IMR-90 (cell line): ENCODE measurements around the gene OPN5. TPM values are rescaled to one million over a fixed set of nuclear protein-coding genes. Genes with fewer than 3 reads are reported as not detected.

ENCODE experiments used
- ATAC-seq: fragments of 200-7000 bp; cut with Tn5 transposase; 2 replicates; pipeline ENCODE4 v1.9.1; 2020; ENCODE audit warnings: low read depth, mild to moderate bottlenecking, moderate library complexity
- BruUV-seq: library from RNA; stranded (reverse); fragments of 400-500 nt; replicated peaks from 2 replicates; lab custom pipeline; 2021; lab: Mats Ljungman, UMichigan
- CTCF ChIA-PET: fragments of 300-600 bp; formaldehyde crosslinking; extraction: SDS; loops from one replicate; lab custom pipeline; 2021; ENCODE audit warnings: antibody characterized with exemption; lab: Yijun Ruan, JAX
- POLR2A ChIA-PET: fragments of 300-600 bp; sonication (Branson Sonifier 250); formaldehyde crosslinking; loops from one replicate; lab custom pipeline; 2022; ENCODE audit warnings: antibody characterized with exemption; ENCODE audit not compliant: unreplicated experiment; lab: Charles Lee
- DNase-seq: peaks from one replicate; pipeline ENCODE4 v3.0.0; 2013
- H2AFZ ChIP-seq: replicated peaks from 2 replicates; pipeline ENCODE3; 2013; ENCODE audit warnings: low read length, mild to moderate bottlenecking; ENCODE audit not compliant: poor library complexity
- H2AK5ac ChIP-seq: 2 replicates; pipeline ENCODE4 v1.6.1; 2013; ENCODE audit warnings: low read depth, low read length, inconsistent platforms
- H2AK9ac ChIP-seq: replicated peaks from 2 replicates; pipeline ENCODE3; 2013; ENCODE audit warnings: mild to moderate bottlenecking, low read depth, low read length, moderate library complexity; ENCODE audit not compliant: poor library complexity
- H2BK120ac ChIP-seq: 2 replicates; pipeline ENCODE4 v1.6.1; 2013; ENCODE audit warnings: low read depth, low read length, inconsistent platforms
- H2BK15ac ChIP-seq: 3 replicates; pipeline ENCODE4 v1.6.1; 2013; ENCODE audit warnings: low read depth, low read length, inconsistent platforms
- H2BK20ac ChIP-seq: 2 replicates; pipeline ENCODE4 v1.6.1; 2013; ENCODE audit warnings: low read depth, mild to moderate bottlenecking, inconsistent platforms, low read length, moderate library complexity
- H2BK5ac ChIP-seq: 2 replicates; pipeline ENCODE4 v1.6.1; 2013; ENCODE audit warnings: mild to moderate bottlenecking, low read depth, low read length, inconsistent platforms; ENCODE audit not compliant: poor library complexity, severe bottlenecking
- H3K14ac ChIP-seq: replicated peaks from 2 replicates; pipeline ENCODE4 v1.6.1; 2013; ENCODE audit warnings: low read depth, low read length, inconsistent platforms
- H3K18ac ChIP-seq: 2 replicates; pipeline ENCODE4 v1.6.1; 2013; ENCODE audit warnings: low read depth, low read length, control low read depth
- H3K23ac ChIP-seq: 2 replicates; pipeline ENCODE4 v1.6.1; 2013; ENCODE audit warnings: low read depth, low read length, inconsistent platforms
- H3K27ac ChIP-seq: 2 replicates; pipeline ENCODE4 v1.5.1; 2013; ENCODE audit warnings: mild to moderate bottlenecking, control low read depth, low read length; ENCODE audit not compliant: insufficient read depth
- H3K27me3 ChIP-seq: 2 replicates; pipeline ENCODE4 v1.6.1; 2013; ENCODE audit warnings: low read length; ENCODE audit not compliant: control insufficient read depth, insufficient read depth
- H3K36me3 ChIP-seq: 2 replicates; pipeline ENCODE4 v1.6.1; 2013; ENCODE audit warnings: low read length, mixed read lengths; ENCODE audit not compliant: control insufficient read depth, insufficient read depth
- H3K4ac ChIP-seq: 2 replicates; pipeline ENCODE4 v1.6.1; 2013; ENCODE audit warnings: low read depth, low read length, inconsistent platforms
- H3K4me1 ChIP-seq: 2 replicates; pipeline ENCODE4 v1.6.1; 2013; ENCODE audit warnings: low read length, mixed read lengths; ENCODE audit not compliant: control insufficient read depth, insufficient read depth
- H3K4me2 ChIP-seq: 2 replicates; pipeline ENCODE4 v1.6.1; 2013; ENCODE audit warnings: low read depth, mild to moderate bottlenecking, control low read depth, low read length, moderate library complexity
- H3K4me3 ChIP-seq: 2 replicates; pipeline ENCODE4 v1.5.1; 2013; ENCODE audit warnings: low read depth, mild to moderate bottlenecking, control low read depth, low read length, moderate library complexity; ENCODE audit not compliant: insufficient read depth
- H3K56ac ChIP-seq: 2 replicates; pipeline ENCODE4 v1.6.1; 2013; ENCODE audit warnings: low read length, inconsistent platforms; ENCODE audit not compliant: insufficient read depth; ENCODE audit errors: extremely low read depth
- H3K79me1 ChIP-seq, 2 experiments: 2 replicates each; pipeline ENCODE4 v1.6.1; 2013; ENCODE audit warnings: low read length in 2 of 2, inconsistent platforms in 1 of 2, low read depth in 1 of 2
- H3K9ac ChIP-seq: 2 replicates; pipeline ENCODE4 v1.6.1; 2013; ENCODE audit warnings: low read depth, low read length, control low read depth
- H3K9me1 ChIP-seq: 2 replicates; pipeline ENCODE4 v1.6.1; 2013; ENCODE audit warnings: low read length, inconsistent platforms; ENCODE audit not compliant: insufficient read depth
- H3K9me3 ChIP-seq: 2 replicates; pipeline ENCODE4 v1.6.1; 2013; ENCODE audit warnings: low read length; ENCODE audit not compliant: control insufficient read depth, insufficient read depth
- H4K20me1 ChIP-seq: 2 replicates; pipeline ENCODE4 v1.6.1; 2013; ENCODE audit warnings: low read length, inconsistent platforms; ENCODE audit not compliant: insufficient read depth
- H4K5ac ChIP-seq: 2 replicates; pipeline ENCODE4 v1.6.1; 2013; ENCODE audit warnings: mild to moderate bottlenecking, low read depth, low read length, control low read depth
- H4K8ac ChIP-seq, 2 experiments: 2 replicates each; pipeline ENCODE4 v1.6.1; 2013; ENCODE audit warnings: low read depth in 2 of 2, low read length in 2 of 2, control low read depth in 1 of 2, inconsistent platforms in 1 of 2
- H4K91ac ChIP-seq: 2 replicates; pipeline ENCODE4 v1.6.1; 2013; ENCODE audit warnings: low read depth, low read length, inconsistent platforms; ENCODE audit not compliant: insufficient read depth
- BHLHE40 ChIP-seq: fragments of 150-350 bp; IDR thresholded peaks from 2 replicates; pipeline ENCODE4 v1.6.1; 2016; ENCODE audit warnings: mild to moderate bottlenecking, low read depth, low read length
- CEBPB ChIP-seq: IDR thresholded peaks from 2 replicates; pipeline ENCODE4 v1.6.1; 2012; ENCODE audit warnings: low read depth, low read length, improper control_type of control experiment
- CHD1 ChIP-seq: IDR thresholded peaks from 2 replicates; pipeline ENCODE4 v1.6.1; 2012; ENCODE audit warnings: low read depth, low read length, improper control_type of control experiment
- FOS ChIP-seq: fragments of 150-350 bp; IDR thresholded peaks from 2 replicates; pipeline ENCODE4 v1.6.1; 2016; ENCODE audit warnings: low read depth, low read length
- MAFK ChIP-seq: IDR thresholded peaks from 2 replicates; pipeline ENCODE4 v1.6.1; 2012; ENCODE audit warnings: low read depth, low read length, improper control_type of control experiment
- MAZ ChIP-seq: IDR thresholded peaks from 2 replicates; pipeline ENCODE4 v1.6.1; 2012; ENCODE audit warnings: low read depth, mild to moderate bottlenecking, low read length, improper control_type of control experiment, moderate library complexity, borderline replicate concordance
- MXI1 ChIP-seq: IDR thresholded peaks from 2 replicates; pipeline ENCODE4 v1.6.1; 2012; ENCODE audit warnings: low read depth, mild to moderate bottlenecking, low read length, moderate library complexity, borderline replicate concordance
- POLR2A ChIP-seq: IDR thresholded peaks from 2 replicates; pipeline ENCODE4 v1.6.1; 2012; ENCODE audit warnings: mild to moderate bottlenecking, low read depth, low read length
- RAD21 ChIP-seq: IDR thresholded peaks from 2 replicates; pipeline ENCODE4 v1.6.1; 2012; ENCODE audit warnings: low read length, improper control_type of control experiment
- RCOR1 ChIP-seq: IDR thresholded peaks from 2 replicates; pipeline ENCODE4 v1.6.1; 2012; ENCODE audit warnings: mild to moderate bottlenecking, low read length, improper control_type of control experiment; ENCODE audit not compliant: insufficient replicate concordance
- RFX5 ChIP-seq: IDR thresholded peaks from 2 replicates; pipeline ENCODE4 v1.8.0; 2012; ENCODE audit warnings: low read depth, mild to moderate bottlenecking, low read length, moderate library complexity
- SMC3 ChIP-seq: fragments of 150-350 bp; IDR thresholded peaks from 2 replicates; pipeline ENCODE4 v1.6.1; 2016; ENCODE audit warnings: low read depth, mild to moderate bottlenecking, antibody characterized with exemption, low read length, moderate library complexity
- WGBS, 2 experiments: methylation state at CpG; one replicate each; pipeline versions ENCODE4 v1.1.5 to v1.1.7; 2013; ENCODE audit warnings: missing lambda C conversion rate in 2 of 2; ENCODE audit not compliant: insufficient read length in 1 of 2; ENCODE audit errors: extremely low coverage in 2 of 2; 5-methylcytosine and 5-hydroxymethylcytosine counted together
- dilution Hi-C: fragments of 300-500 bp; cut with HindIII; formaldehyde crosslinking; loops from one replicate; pipeline ENCODE4 v1.14.3; 2018; ENCODE audit warnings: low sequenced_read_pairs; ENCODE audit not compliant: unreplicated experiment
- in situ Hi-C: fragments of 300-500 bp; cut with MboI; formaldehyde crosslinking; loops from 3 replicates; pipeline ENCODE4 v1.14.3; 2019; ENCODE audit warnings: low sequenced_read_pairs, inconsistent platforms, mixed read lengths
- intact Hi-C: fragments of 100-400 bp; cut with micrococcal nuclease; formaldehyde crosslinking; loops from 2 replicates; pipeline ENCODE4 v1.10.0; 2022
- polyA plus RNA-seq, 3 experiments: library from polyadenylated mRNA; depleted of rRNA; stranded (reverse); fragments of >200 nt; gene quantifications; 2 replicates each; pipeline ENCODE4 v1.2.3, GENCODE V29; 2012; ENCODE audit warnings: low replicate concordance in 1 of 3
- total RNA-seq: library from RNA; depleted of rRNA; stranded (reverse); fragments of >200 nt; gene quantifications from 2 replicates; pipeline ENCODE4 v1.2.3, GENCODE V29; 2012
- TF ChIP-seq, protein P1 (sequence below): fragments of 150-350 bp; IDR thresholded peaks from 2 replicates; pipeline ENCODE4 v1.6.1; 2017; ENCODE audit warnings: mild to moderate bottlenecking, antibody characterized with exemption, low read length, low read depth

The OPN5 gene
- total and polyA plus RNA-seq, 2 of the 4 experiments (the other 2 are of a cell fraction), result not detected

- Histone ChIP-seq H3K79me1 (no peaks in the 10 kb centered on the region), H3K36me3 (no peaks in the 10 kb centered on the region), H3K27ac (no peak overlapping the region), H2BK5ac (no peak overlapping the region), H3K23ac (no peak overlapping the region), H2BK15ac (no peak overlapping the region), H2AFZ (no peak overlapping the region), H3K9me1 (no peaks in the 10 kb centered on the region), H3K4ac (no peak overlapping the region), H3K14ac (no peak overlapping the region), H3K4me1 (no peaks in the 10 kb centered on the region), H2AK5ac (no peak overlapping the region), H3K18ac (no peak overlapping the region), H3K27me3 (no peaks in the 10 kb centered on the region), H4K5ac (no peak overlapping the region), H2BK120ac (no peak overlapping the region), H3K4me2 (no peak overlapping the region), H2AK9ac (no peak overlapping the region), H3K56ac (no peak overlapping the region), H4K8ac (no peak overlapping the region), H4K91ac (no peak overlapping the region), H2BK20ac (no peak overlapping the region), H3K9ac (no peak overlapping the region), H4K20me1 (no peaks in the 10 kb centered on the region), H3K9me3 (no peaks in the 10 kb centered on the region), H3K4me3 (no peak overlapping the region)
- no peak for TF ChIP-seq RCOR1
- no peak for TF ChIP-seq FOS
- TF ChIP-seq CEBPB, result no peak
- no peak for TF ChIP-seq CHD1
- TF ChIP-seq MXI1, result no peak
- TF ChIP-seq RAD21, result no peak
- TF ChIP-seq, protein P1, sequence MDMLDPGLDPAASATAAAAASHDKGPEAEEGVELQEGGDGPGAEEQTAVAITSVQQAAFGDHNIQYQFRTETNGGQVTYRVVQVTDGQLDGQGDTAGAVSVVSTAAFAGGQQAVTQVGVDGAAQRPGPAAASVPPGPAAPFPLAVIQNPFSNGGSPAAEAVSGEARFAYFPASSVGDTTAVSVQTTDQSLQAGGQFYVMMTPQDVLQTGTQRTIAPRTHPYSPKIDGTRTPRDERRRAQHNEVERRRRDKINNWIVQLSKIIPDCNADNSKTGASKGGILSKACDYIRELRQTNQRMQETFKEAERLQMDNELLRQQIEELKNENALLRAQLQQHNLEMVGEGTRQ, result no peak
- TF ChIP-seq MAFK, result no peak
- TF ChIP-seq POLR2A, result no peak
- TF ChIP-seq RFX5, result no peak
- TF ChIP-seq MAZ, result no peak
- TF ChIP-seq BHLHE40, result no peak
- TF ChIP-seq SMC3, result no peak
- WGBS, 2 experiments, result no CpG with 5 or more reads among the region's 3 CpGs
- intact Hi-C loops (no loop called here), dilution Hi-C loops (no loop called here), in situ Hi-C loops (no loop called here)
- ATAC-seq (no peak), DNase-seq (no peak)
- CTCF ChIA-PET, result interaction anchor here (1.1 kb wide), 1 partner anchor 21 kb away, joined by 3 read pairs; no protein-coding TSS in a partner anchor
- BruUV-seq, result no TSS peak
- POLR2A ChIA-PET, result no interaction called here
These were observed 15.4 kb upstream of the OPN5 start for GRCh38 chr6:47766445-47766844.
